ENCODE data around the gene COL8A1.
A peak's percentile ranks its signal among the peaks of the same experiment; 100 is the strongest.

GRCh38 chr3:99789011-99789721, 150.8 kb downstream of the COL8A1 start:
- TF ChIP-seq SUZ12 (IDR thresholded peaks at IDR 0.05; ENCODE audit: unreplicated experiment) (no peak), SP1 (IDR thresholded peaks at IDR 0.05; ENCODE audit: low read depth, low read length) (no peak), POLR2AphosphoS2 (IDR thresholded peaks at IDR 0.05; ENCODE audit: low read depth, low read length) (no peak), POLR2A (IDR thresholded peaks at IDR 0.05; ENCODE audit: low read depth, low read length) (no peak), IRF3 (IDR thresholded peaks at IDR 0.05) (no peak), ATF3 (IDR thresholded peaks at IDR 0.05; ENCODE audit: borderline replicate concordance, extremely low read depth, low read depth, low read length) (no peak), RAD21 (IDR thresholded peaks at IDR 0.05; ENCODE audit: insufficient read depth, low read depth, low read length) (peak; percentile 64), IKZF1 (conservative IDR thresholded peaks at IDR 0.05) (no peak), CTCF (IDR thresholded peaks at IDR 0.05 in 2 of 3, conservative IDR thresholded peaks at IDR 0.05 in 1 of 3; ENCODE audit: control insufficient read depth in 2 of 3, extremely low read depth in 1 of 3, insufficient read depth in 1 of 3, low read depth in 3 of 3, low read length in 3 of 3) (peak; percentile 63 to 72 (median 66); a peak in 5 of 6 replicates), USF2 (IDR thresholded peaks at IDR 0.05; ENCODE audit: borderline replicate concordance, low read depth, low read length) (no peak), ZZZ3 (IDR thresholded peaks at IDR 0.05; ENCODE audit: control insufficient read depth, insufficient read length, low read depth) (no peak), ZBTB33 (IDR thresholded peaks at IDR 0.05) (no peak)

All from GM12878 (cell line).